Muscle layer of duodenum (tissue), 2 donors: ENCODE data around the gene TGFB1.

Source experiments
- H3K27ac ChIP-seq: one replicate; pipeline ENCODE4 v1.7.0; 2013; ENCODE audit warnings: mild to moderate bottlenecking, low read length
- H3K27me3 ChIP-seq: one replicate; pipeline ENCODE4 v1.7.0; 2013; ENCODE audit warnings: low read depth, mild to moderate bottlenecking, control low read depth, low read length
- H3K36me3 ChIP-seq, 2 donors: one replicate each; pipeline ENCODE4 v1.7.0; 2013; ENCODE audit warnings: low read length in 2 of 2, control low read depth in 1 of 2, mild to moderate bottlenecking in 1 of 2; ENCODE audit not compliant: insufficient read depth in 2 of 2, control insufficient read depth in 1 of 2
- H3K4me1 ChIP-seq, 2 donors: one replicate each; pipeline ENCODE4 v1.7.0; 2013; ENCODE audit warnings: low read length in 2 of 2, mild to moderate bottlenecking in 2 of 2, control low read depth in 1 of 2, moderate library complexity in 1 of 2; ENCODE audit not compliant: insufficient read depth in 2 of 2, control insufficient read depth in 1 of 2
- H3K4me3 ChIP-seq, 2 donors: one replicate each; pipeline ENCODE4 v1.7.0; 2013; ENCODE audit warnings: low read length in 2 of 2, low read depth in 1 of 2, mild to moderate bottlenecking in 1 of 2
- H3K9me3 ChIP-seq, 2 donors: one replicate each; pipeline ENCODE4 v1.7.0; 2013; ENCODE audit warnings: low read length in 2 of 2, control low read depth in 1 of 2, mild to moderate bottlenecking in 1 of 2; ENCODE audit not compliant: control insufficient read depth in 1 of 2
- donor health status: healthy.

Gene TGFB1

GRCh38 chr19:41319500-41320184 is 34.1 kb downstream of the TGFB1 start:
- Histone ChIP-seq H3K4me1 (peaks cover 18 to 35% of the 10 kb centered on the region in 2 donors), H3K9me3 (no peaks in the 10 kb centered on the region), H3K27me3 (no peaks in the 10 kb centered on the region), H3K4me3 (no peak overlapping the region), H3K27ac (no peak overlapping the region), H3K36me3 (peaks cover 44 to 73% of the 10 kb centered on the region in 2 donors)

- Histone ChIP-seq H3K9me3 (no peaks in the 10 kb centered on the region), H3K36me3 (peaks cover 44 to 69% of the 10 kb centered on the region in 2 donors), H3K4me3 (no peak overlapping the region), H3K27me3 (no peaks in the 10 kb centered on the region), H3K4me1 (peaks cover 11 to 28% of the 10 kb centered on the region in 2 donors), H3K27ac (no peak overlapping the region)
These were observed 34.8 kb downstream of the TGFB1 start for GRCh38 chr19:41318696-41319499.

- Histone ChIP-seq H3K27ac (no peak overlapping the region), H3K36me3 (peaks cover 52 to 70% of the 10 kb centered on the region in 2 donors), H3K4me1 (peaks cover 0 to 14% of the 10 kb centered on the region in 2 donors), H3K9me3 (no peaks in the 10 kb centered on the region), H3K4me3 (no peak overlapping the region), H3K27me3 (no peaks in the 10 kb centered on the region)
These were observed 37.3 kb downstream of the TGFB1 start for GRCh38 chr19:41316306-41316920.

GRCh38 chr19:41311613-41312012 is 42.1 kb downstream of the TGFB1 start:
- Histone ChIP-seq H3K27ac (no peak overlapping the region), H3K4me1 (peaks cover 19 to 48% of the 10 kb centered on the region in 2 donors), H3K4me3 (peak overlapping the region in 1 of 2 donors; percentile 87), H3K36me3 (peaks cover 27 to 40% of the 10 kb centered on the region in 2 donors), H3K27me3 (no peaks in the 10 kb centered on the region), H3K9me3 (no peaks in the 10 kb centered on the region)

- Histone ChIP-seq H3K36me3 (peaks cover 25 to 40% of the 10 kb centered on the region in 2 donors), H3K4me1 (peaks cover 19 to 50% of the 10 kb centered on the region in 2 donors), H3K4me3 (peak overlapping the region; percentile 87 to 99)
These were observed 42.6 kb downstream of the TGFB1 start for GRCh38 chr19:41311072-41311471.

GRCh38 chr19:41310033-41310831 is 43.5 kb downstream of the TGFB1 start, which contains the start of gene CCDC97:
Gene CCDC97, plus strand, starts transcription at chr19:41310172. Its CDS starts 139 bp downstream, at chr19:41310311.
- Histone ChIP-seq H3K27ac (peak within 1 kb of the TSS; percentile 98), H3K4me1 (peaks cover 19 to 52% of the 10 kb centered on the region in 2 donors), H3K9me3 (no peaks in the 10 kb centered on the region), H3K36me3 (peaks cover 27 to 44% of the 10 kb centered on the region in 2 donors), H3K27me3 (no peaks in the 10 kb centered on the region), H3K4me3 (peak within 1 kb of the TSS; percentile 87 to 99)

More at GRCh38 chr19:41311072-41311471, 42.6 kb downstream of the TGFB1 start:
- Histone ChIP-seq H3K27ac (peak overlapping the region; percentile 98), H3K9me3 (no peaks in the 10 kb centered on the region), H3K27me3 (no peaks in the 10 kb centered on the region)

- Histone ChIP-seq H3K27ac (peak overlapping the region; percentile 98), H3K36me3 (peaks cover 36 to 52% of the 10 kb centered on the region in 2 donors), H3K9me3 (no peaks in the 10 kb centered on the region), H3K4me1 (peaks cover 19 to 60% of the 10 kb centered on the region in 2 donors), H3K27me3 (no peaks in the 10 kb centered on the region), H3K4me3 (peak overlapping the region; percentile 87 to 99)
These were observed 44.3 kb downstream of the TGFB1 start for GRCh38 chr19:41309180-41310032.

GRCh38 chr19:41308450-41309179 is 45.1 kb downstream of the TGFB1 start:
- H3K9me3 ChIP-seq = no peaks in the 10 kb centered on the region
- peaks cover 41 to 57% of the 10 kb centered on the region in 2 donors for H3K36me3 ChIP-seq
- peak overlapping the region; percentile 98 for H3K27ac ChIP-seq
- peaks cover 19 to 63% of the 10 kb centered on the region in 2 donors for H3K4me1 ChIP-seq
- no peaks in the 10 kb centered on the region for H3K27me3 ChIP-seq
- peak overlapping the region; percentile 87 to 99 for H3K4me3 ChIP-seq

- H3K27me3 ChIP-seq = no peaks in the 10 kb centered on the region
- H3K27ac ChIP-seq = peak overlapping the region; percentile 98
- H3K4me1 ChIP-seq = peaks cover 19 to 63% of the 10 kb centered on the region in 2 donors
- no peaks in the 10 kb centered on the region for H3K9me3 ChIP-seq
- H3K4me3 ChIP-seq = peak overlapping the region in 1 of 2 donors; percentile 87
- peaks cover 41 to 56% of the 10 kb centered on the region in 2 donors for H3K36me3 ChIP-seq
These were observed 45.7 kb downstream of the TGFB1 start for GRCh38 chr19:41307954-41308449.
